Measurements from ENCODE around the gene EDN2.

The EDN2 gene

GRCh38 chr1:41484402-41485241, at the start of gene EDN2:
Gene EDN2, minus strand, starts transcription at chr1:41484683. Its CDS starts 82 bp downstream, at chr1:41484601.
- DNase-seq (ENCODE audit: low read depth) = no peak
- TF ChIP-seq, protein P1, sequence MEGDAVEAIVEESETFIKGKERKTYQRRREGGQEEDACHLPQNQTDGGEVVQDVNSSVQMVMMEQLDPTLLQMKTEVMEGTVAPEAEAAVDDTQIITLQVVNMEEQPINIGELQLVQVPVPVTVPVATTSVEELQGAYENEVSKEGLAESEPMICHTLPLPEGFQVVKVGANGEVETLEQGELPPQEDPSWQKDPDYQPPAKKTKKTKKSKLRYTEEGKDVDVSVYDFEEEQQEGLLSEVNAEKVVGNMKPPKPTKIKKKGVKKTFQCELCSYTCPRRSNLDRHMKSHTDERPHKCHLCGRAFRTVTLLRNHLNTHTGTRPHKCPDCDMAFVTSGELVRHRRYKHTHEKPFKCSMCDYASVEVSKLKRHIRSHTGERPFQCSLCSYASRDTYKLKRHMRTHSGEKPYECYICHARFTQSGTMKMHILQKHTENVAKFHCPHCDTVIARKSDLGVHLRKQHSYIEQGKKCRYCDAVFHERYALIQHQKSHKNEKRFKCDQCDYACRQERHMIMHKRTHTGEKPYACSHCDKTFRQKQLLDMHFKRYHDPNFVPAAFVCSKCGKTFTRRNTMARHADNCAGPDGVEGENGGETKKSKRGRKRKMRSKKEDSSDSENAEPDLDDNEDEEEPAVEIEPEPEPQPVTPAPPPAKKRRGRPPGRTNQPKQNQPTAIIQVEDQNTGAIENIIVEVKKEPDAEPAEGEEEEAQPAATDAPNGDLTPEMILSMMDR (conservative IDR thresholded peaks at IDR 0.05; ENCODE audit: low read depth, low read length) = peak; percentile 28
- no peak within 1 kb of the TSS for H3K4me3 ChIP-seq (ENCODE audit: low read depth, low read length)

DNA sequence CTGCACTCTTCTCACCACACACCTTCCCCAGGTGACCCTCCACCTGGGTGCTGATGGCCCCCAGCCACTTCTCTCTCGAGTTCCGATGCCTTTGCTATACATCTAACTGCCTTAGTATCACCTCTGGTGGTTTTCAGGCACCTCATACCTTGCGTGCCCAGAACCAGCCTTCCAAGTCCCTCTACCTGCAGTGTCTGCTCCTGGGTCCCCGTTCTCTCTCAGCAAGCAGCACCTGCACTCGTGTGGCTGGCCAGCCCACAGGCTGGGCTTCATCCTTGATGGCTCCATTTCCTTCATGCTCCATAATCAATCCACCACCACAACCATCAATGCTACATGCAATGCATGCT, 49.2 kb upstream of the EDN2 start:
- TF ChIP-seq, protein P1 (conservative IDR thresholded peaks at IDR 0.05; ENCODE audit: low read depth, low read length) = no peak
- no peak for DNase-seq (ENCODE audit: low read depth)
- no peak overlapping the region for H3K4me3 ChIP-seq (ENCODE audit: low read depth, low read length)

GRCh38 chr1:41533016-41533730, 48.7 kb upstream of the EDN2 start:
- TF ChIP-seq, protein P1 (conservative IDR thresholded peaks at IDR 0.05; ENCODE audit: low read depth, low read length) = no peak
- DNase-seq (ENCODE audit: low read depth) = no peak
- no peak overlapping the region for H3K4me3 ChIP-seq (ENCODE audit: low read depth, low read length)

GRCh38 chr1:41532206-41532975, 47.9 kb upstream of the EDN2 start:
- TF ChIP-seq, protein P1 (conservative IDR thresholded peaks at IDR 0.05; ENCODE audit: low read depth, low read length) = no peak
- DNase-seq (ENCODE audit: low read depth) = no peak
- no peak overlapping the region for H3K4me3 ChIP-seq (ENCODE audit: low read depth, low read length)

DNA sequence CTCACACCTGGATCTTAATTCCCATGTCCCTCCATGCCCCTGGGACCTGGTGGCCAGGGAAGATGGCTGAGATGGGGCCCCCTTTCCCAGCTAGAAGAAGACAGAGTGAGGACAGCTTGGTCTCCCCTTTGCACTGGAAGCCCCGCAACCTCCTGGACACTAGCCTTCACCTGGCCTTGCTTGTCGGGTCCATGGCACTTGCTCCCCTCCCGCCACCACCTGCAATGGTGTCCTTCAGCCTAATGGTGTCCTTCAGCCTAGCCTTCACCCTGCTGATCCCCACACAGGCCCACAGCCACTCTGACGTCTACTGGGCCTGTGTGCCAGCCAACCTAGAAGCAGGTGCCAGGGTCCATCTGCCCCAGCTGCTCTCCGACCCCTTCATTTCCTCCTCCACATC, 45.9 kb upstream of the EDN2 start:
- TF ChIP-seq, protein P1 (conservative IDR thresholded peaks at IDR 0.05; ENCODE audit: low read depth, low read length) = no peak
- DNase-seq (ENCODE audit: low read depth) = no peak
- no peak overlapping the region for H3K4me3 ChIP-seq (ENCODE audit: low read depth, low read length)

DNA sequence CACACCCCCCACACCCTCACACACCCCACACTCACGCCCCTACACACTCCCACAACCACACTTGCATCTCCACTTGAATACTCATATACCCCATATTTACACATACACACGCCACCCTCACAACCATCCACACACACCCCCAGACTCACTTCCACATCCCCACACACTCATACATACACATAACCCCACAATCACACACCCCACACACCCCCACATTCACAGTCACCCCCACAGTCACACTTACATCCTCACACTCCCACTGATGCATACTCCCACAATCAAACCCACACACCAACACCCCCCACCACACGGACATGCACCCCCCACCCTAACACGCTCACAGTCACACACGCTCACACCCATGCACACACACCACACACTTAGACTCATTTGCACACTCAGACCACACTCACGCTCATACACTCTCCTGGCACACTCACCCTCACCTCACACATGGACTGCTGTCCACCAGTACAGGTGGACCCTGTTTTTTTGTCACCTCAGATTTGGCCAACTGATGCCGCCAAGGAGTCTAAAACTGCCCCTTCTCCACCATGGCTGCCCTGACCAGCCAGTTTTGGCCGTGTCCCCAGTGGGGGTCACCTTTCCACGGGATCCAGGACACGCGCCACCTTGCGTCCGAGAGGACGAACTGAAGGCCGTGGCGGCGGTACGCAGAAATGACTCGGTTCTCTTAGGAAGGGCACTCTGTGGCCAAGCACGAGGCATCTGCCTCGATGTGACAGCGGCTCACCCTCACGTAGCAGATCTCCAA, 45.3 kb upstream of the EDN2 start:
- no peak overlapping the region for H3K4me3 ChIP-seq (ENCODE audit: low read depth, low read length)
- TF ChIP-seq, protein P1 (conservative IDR thresholded peaks at IDR 0.05; ENCODE audit: low read depth, low read length) = no peak
- no peak for DNase-seq (ENCODE audit: low read depth)

Data from choroid plexus epithelial cell (primary cell).